22Rv1 (cell line): ENCODE results near the gene IQSEC1.

Experiments used
- H3K27ac ChIP-seq: fragments of 450-650 bp; 2 replicates; pipeline ENCODE4 v1.5.1; 2017
- CTCF ChIP-seq: fragments of 450-650 bp; IDR thresholded peaks from 2 replicates; pipeline ENCODE4 v1.5.1; 2017; ENCODE audit warnings: mild to moderate bottlenecking
- ZFX ChIP-seq: fragments of 450-650 bp; IDR thresholded peaks from 2 replicates; pipeline ENCODE4 v1.6.1; 2017; ENCODE audit warnings: antibody characterized with exemption, borderline replicate concordance

The IQSEC1 gene

DNA sequence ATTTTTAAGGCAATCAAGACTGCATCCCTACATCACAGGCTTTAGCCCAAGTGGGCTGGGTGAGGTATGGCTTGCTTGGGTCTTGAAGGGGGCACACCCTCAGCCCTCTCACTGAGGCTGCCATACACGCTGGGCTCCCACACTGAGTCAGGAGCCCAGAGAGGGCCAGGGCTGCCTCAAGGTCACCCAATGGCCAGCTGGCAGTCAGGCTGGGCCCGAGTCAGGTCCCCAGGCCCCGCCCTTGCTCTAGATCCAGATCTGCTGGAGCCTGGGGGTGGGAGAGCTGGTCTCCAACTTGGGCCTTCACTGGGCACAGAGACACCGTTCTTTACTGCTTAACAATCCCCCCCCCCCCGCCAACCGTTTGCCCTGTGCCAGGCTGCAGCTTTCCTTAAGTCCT, 88.1 kb downstream of the IQSEC1 start:
- TF ChIP-seq CTCF (no peak), ZFX (no peak)

GRCh38 chr3:12984023-12984823, 89.0 kb downstream of the IQSEC1 start:
- TF ChIP-seq CTCF (peak; percentile 87), ZFX (no peak)
- H3K27ac ChIP-seq, result no peak overlapping the region

More for the DNA sequence above, 88.1 kb downstream of the IQSEC1 start:
- H3K27ac ChIP-seq, result no peak overlapping the region

DNA sequence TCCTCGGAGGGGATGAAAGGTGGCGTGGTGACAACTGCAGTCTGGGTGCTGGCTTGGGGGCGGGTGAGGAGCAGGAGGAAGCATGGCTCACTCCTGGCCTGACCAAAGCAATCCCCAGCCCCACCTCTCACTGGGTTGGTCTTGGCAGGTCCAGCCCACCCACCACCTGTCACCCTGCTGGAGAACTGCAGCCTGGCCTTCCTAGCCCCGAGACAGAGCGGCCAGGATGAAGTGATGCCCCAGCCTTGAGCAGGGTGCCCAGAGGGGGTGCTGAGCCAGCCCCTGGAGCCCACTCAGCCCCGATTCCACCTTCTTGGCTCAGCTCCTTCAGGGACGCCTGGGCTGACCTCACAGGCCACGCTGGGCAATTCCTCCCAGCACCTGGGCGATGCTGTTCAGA, 89.9 kb downstream of the IQSEC1 start:
- TF ChIP-seq CTCF, result no peak
- TF ChIP-seq ZFX, result no peak
- no peak overlapping the region for H3K27ac ChIP-seq

DNA sequence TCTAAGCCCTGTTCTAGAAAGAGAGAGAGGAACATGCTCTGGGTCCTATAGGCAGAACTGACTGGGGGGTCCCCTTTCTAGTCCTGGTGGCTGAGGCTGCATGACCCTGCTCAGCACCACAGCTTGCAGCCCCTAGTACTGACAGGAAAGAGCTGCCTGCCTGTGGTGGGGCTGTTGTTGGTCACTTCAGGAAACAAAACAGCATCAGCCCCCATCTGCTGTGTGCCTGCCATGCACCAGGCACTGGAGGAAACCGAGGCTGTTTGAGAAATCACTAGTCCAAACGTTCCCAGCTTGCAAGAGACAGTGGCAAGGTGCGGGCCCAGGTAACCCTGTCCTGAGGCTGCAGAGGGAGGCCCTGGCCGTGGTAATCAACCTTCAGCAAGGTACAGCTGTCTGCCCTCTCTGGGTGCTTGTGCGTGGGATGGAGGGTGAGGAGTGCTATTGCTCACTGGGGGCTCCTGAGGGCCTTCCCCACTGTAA, 90.6 kb downstream of the IQSEC1 start:
- H3K27ac ChIP-seq, result no peak overlapping the region
- TF ChIP-seq CTCF (no peak), ZFX (no peak)

- TF ChIP-seq CTCF (no peak), ZFX (no peak)
- H3K27ac ChIP-seq, result no peak overlapping the region
Measured at GRCh38 chr3:12981306-12982275, 91.6 kb downstream of the IQSEC1 start.

- H3K27ac ChIP-seq, result no peak overlapping the region
- TF ChIP-seq CTCF, result no peak
- no peak for TF ChIP-seq ZFX
Measured at GRCh38 chr3:12980596-12981290, 92.5 kb downstream of the IQSEC1 start.
